ENCODE results near the gene VILL. TPM values are rescaled to one million over a fixed set of nuclear protein-coding genes. Genes with fewer than 3 reads are reported as not detected.

The VILL gene
- total and polyA plus RNA-seq, 2 donors (not counting 3 experiments of a cell fraction or from before 2014, with no cell fraction given): 9.0 to 10.0 TPM

DNA sequence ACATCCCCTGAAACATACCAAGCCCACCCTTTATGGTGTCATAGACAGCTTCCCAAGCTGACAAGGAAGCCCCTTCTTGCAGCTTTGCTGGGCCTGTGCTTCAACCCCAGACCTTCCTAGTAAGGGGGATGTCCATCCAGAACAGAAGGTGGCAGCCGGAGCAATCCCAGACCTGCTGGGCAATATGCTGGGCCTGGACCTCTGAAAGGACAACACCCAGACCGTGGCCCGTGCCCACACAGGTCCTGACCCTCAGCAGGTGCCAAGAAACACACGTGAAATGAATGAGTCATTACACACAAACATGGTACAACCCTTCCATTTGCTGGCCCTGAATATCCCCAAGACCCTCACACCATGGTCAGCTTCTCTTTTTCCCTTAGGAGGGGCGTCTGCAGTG, 19.8 kb upstream of the VILL start:
- no peak for DNase-seq (ENCODE audit: low read depth, low spot score)
- no peak overlapping the region for H3K9ac ChIP-seq (replicated peaks; ENCODE audit: extremely low read depth, insufficient read depth, low read length)
- BruUV-seq (replicated peaks): no TSS peak
- H3K27me3 ChIP-seq (ENCODE audit: control insufficient read depth in 2 of 2, insufficient read depth in 2 of 2, low read length in 2 of 2): no peaks in the 10 kb centered on the region
- no peaks in the 10 kb centered on the region for H3K79me2 ChIP-seq (ENCODE audit: control insufficient read depth, insufficient read depth, low read length)
- no peak overlapping the region for H2AFZ ChIP-seq (ENCODE audit: low read depth, low read length)
- CTCF ChIA-PET: no interaction called here
- H3K36me3 ChIP-seq (ENCODE audit: control insufficient read depth in 2 of 2, extremely low read depth in 1 of 2, insufficient read depth in 2 of 2, low read length in 2 of 2): peaks cover 0 to 2% of the 10 kb centered on the region in 2 experiments
- intact Hi-C loops (cut with micrococcal nuclease) (no loop called here), dilution Hi-C loops (cut with MboI; ENCODE audit: extremely low pct_ligation_motif_present, low sequenced_read_pairs) (no loop called here)
- POLR2A ChIA-PET: no interaction called here
- TF ChIP-seq, protein P1, sequence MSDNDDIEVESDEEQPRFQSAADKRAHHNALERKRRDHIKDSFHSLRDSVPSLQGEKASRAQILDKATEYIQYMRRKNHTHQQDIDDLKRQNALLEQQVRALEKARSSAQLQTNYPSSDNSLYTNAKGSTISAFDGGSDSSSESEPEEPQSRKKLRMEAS (IDR thresholded peaks at IDR 0.05; ENCODE audit: insufficient read depth, insufficient read length): no peak
- TF ChIP-seq GATA2 (IDR thresholded peaks at IDR 0.05; ENCODE audit: insufficient read depth, insufficient read length, low read depth, low read length): no peak
- no peak for TF ChIP-seq MYC (IDR thresholded peaks at IDR 0.05; ENCODE audit: low read depth, low read length)
- no peak for TF ChIP-seq FOS (IDR thresholded peaks at IDR 0.05; ENCODE audit: borderline replicate concordance, insufficient read depth, low read length)
- no peak for TF ChIP-seq EZH2 (IDR thresholded peaks at IDR 0.05; ENCODE audit: borderline replicate concordance, low read depth, low read length, severe bottlenecking)
- no peak for TF ChIP-seq JUN (IDR thresholded peaks at IDR 0.05; ENCODE audit: borderline replicate concordance, insufficient read depth, insufficient read length, low read depth)
- TF ChIP-seq, protein P2, sequence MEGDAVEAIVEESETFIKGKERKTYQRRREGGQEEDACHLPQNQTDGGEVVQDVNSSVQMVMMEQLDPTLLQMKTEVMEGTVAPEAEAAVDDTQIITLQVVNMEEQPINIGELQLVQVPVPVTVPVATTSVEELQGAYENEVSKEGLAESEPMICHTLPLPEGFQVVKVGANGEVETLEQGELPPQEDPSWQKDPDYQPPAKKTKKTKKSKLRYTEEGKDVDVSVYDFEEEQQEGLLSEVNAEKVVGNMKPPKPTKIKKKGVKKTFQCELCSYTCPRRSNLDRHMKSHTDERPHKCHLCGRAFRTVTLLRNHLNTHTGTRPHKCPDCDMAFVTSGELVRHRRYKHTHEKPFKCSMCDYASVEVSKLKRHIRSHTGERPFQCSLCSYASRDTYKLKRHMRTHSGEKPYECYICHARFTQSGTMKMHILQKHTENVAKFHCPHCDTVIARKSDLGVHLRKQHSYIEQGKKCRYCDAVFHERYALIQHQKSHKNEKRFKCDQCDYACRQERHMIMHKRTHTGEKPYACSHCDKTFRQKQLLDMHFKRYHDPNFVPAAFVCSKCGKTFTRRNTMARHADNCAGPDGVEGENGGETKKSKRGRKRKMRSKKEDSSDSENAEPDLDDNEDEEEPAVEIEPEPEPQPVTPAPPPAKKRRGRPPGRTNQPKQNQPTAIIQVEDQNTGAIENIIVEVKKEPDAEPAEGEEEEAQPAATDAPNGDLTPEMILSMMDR (IDR thresholded peaks at IDR 0.05; ENCODE audit: extremely low read depth in 1 of 2, insufficient read depth in 1 of 2, low read depth in 1 of 2, low read length in 2 of 2): no peak
- no peak for TF ChIP-seq POLR2AphosphoS5 (IDR thresholded peaks at IDR 0.05; ENCODE audit: insufficient read depth, low read depth, low read length)
- TF ChIP-seq POLR2A (IDR thresholded peaks at IDR 0.05; ENCODE audit: low read depth, low read length): no peak
- H3K9me1 ChIP-seq (replicated peaks; ENCODE audit: control insufficient read depth, extremely low read depth, insufficient read depth, low read length): no peaks in the 10 kb centered on the region
- H3K4me1 ChIP-seq (ENCODE audit: control insufficient read depth, extremely low read depth, insufficient read depth, low read length): peaks cover 7% of the 10 kb centered on the region
- no peaks in the 10 kb centered on the region for H4K20me1 ChIP-seq (replicated peaks; ENCODE audit: control insufficient read depth, extremely low read depth, insufficient read depth, low read length)
- no peak overlapping the region for H3K27ac ChIP-seq (ENCODE audit: insufficient read depth, low read depth, low read length)
- no peaks in the 10 kb centered on the region for H3K9me3 ChIP-seq (replicated peaks; ENCODE audit: control insufficient read depth, insufficient read depth, low read length)
- FAIRE-seq: no peak
- no peak overlapping the region for H3K4me3 ChIP-seq (replicated peaks in 1 of 3; ENCODE audit: insufficient read depth in 1 of 3, low read depth in 1 of 3, low read length in 3 of 3)
- H3K4me2 ChIP-seq (ENCODE audit: insufficient read depth, low read length): no peak overlapping the region
